ENCODE data around the gene FUT8.

The FUT8 gene

GRCh38 chr14:65783101-65783500 is 370.6 kb downstream of the FUT8 start:
- DNase-seq, result no peak

GRCh38 chr14:65783576-65783975 is 371.0 kb downstream of the FUT8 start:
- DNase-seq, result no peak

GRCh38 chr14:65784574-65784973 is 372.0 kb downstream of the FUT8 start:
- no peak for DNase-seq

- DNase-seq, result no peak
Measured at GRCh38 chr14:65787461-65787860, 374.9 kb downstream of the FUT8 start.

- DNase-seq, result no peak
Measured at GRCh38 chr14:65788876-65789275, 376.3 kb downstream of the FUT8 start.

GRCh38 chr14:65789363-65789762 is 376.8 kb downstream of the FUT8 start:
- no peak for DNase-seq

- DNase-seq, result no peak
Measured at GRCh38 chr14:65790172-65790815, 377.8 kb downstream of the FUT8 start.

GRCh38 chr14:65791191-65791981 is 378.9 kb downstream of the FUT8 start:
- no peak for DNase-seq

- no peak for DNase-seq
Measured at GRCh38 chr14:65792208-65792905, 379.8 kb downstream of the FUT8 start.

Measured in stimulated activated CD4-positive, alpha-beta T cell treated with anti-CD3 and anti-CD28 coated beads, Interleukin-4, amount 100 ng/mL, for 24 hours (primary cell).